Measurements from ENCODE around the gene PDZD8. TPM values are rescaled to one million over a fixed set of nuclear protein-coding genes. Genes with fewer than 3 reads are reported as not detected.

PDZD8 gene
- total and polyA plus RNA-seq, 3 experiments from 2014 or later, result 15.8 to 31.1 (median 29.8) TPM

GRCh38 chr10:117273980-117274379 lies 101.3 kb downstream of the PDZD8 start:
- ChIA-PET CTCF (no interaction called here), POLR2A (no interaction called here)
- no peaks in the 10 kb centered on the region for H3K36me3 ChIP-seq (ENCODE audit: insufficient read depth, low read length)
- Mint-ChIP-seq H3K4me1 (no peaks in the 10 kb centered on the region), H3K27ac (no peak overlapping the region), H3K9me3 (no peaks in the 10 kb centered on the region), H3K27me3 (no peaks in the 10 kb centered on the region), H3K4me3 (no peak overlapping the region), H3K36me3 (no peaks in the 10 kb centered on the region)
- no peak overlapping the region for H3K27ac ChIP-seq (ENCODE audit: low read depth, low read length)
- no peaks in the 10 kb centered on the region for H3K27me3 ChIP-seq (ENCODE audit: insufficient read depth, low read length, poor library complexity, severe bottlenecking)
- H3K4me3 ChIP-seq (ENCODE audit: low read length), result no peak overlapping the region
- H3K9me3 ChIP-seq (ENCODE audit: low read length), result no peaks in the 10 kb centered on the region
- H3K4me1 ChIP-seq (ENCODE audit: insufficient read depth, low read length), result no peaks in the 10 kb centered on the region
- no peak for DNase-seq

- Mint-ChIP-seq H3K4me1 (no peaks in the 10 kb centered on the region), H3K9me3 (no peaks in the 10 kb centered on the region), H3K27me3 (no peaks in the 10 kb centered on the region), H3K4me3 (no peak overlapping the region), H3K36me3 (no peaks in the 10 kb centered on the region), H3K27ac (no peak overlapping the region)
- Histone ChIP-seq H3K27ac (ENCODE audit: low read depth, low read length) (no peak overlapping the region), H3K27me3 (ENCODE audit: insufficient read depth, low read length, poor library complexity, severe bottlenecking) (no peaks in the 10 kb centered on the region), H3K9me3 (ENCODE audit: low read length) (no peaks in the 10 kb centered on the region), H3K4me3 (ENCODE audit: low read length) (no peak overlapping the region), H3K4me1 (ENCODE audit: insufficient read depth, low read length) (no peaks in the 10 kb centered on the region), H3K36me3 (ENCODE audit: insufficient read depth, low read length) (no peaks in the 10 kb centered on the region)
- ChIA-PET CTCF (no interaction called here), POLR2A (no interaction called here)
- DNase-seq, result no peak
Measured at GRCh38 chr10:117272195-117273076, 102.8 kb downstream of the PDZD8 start.

- POLR2A ChIA-PET, result no interaction called here
- H3K4me1 Mint-ChIP-seq, result no peaks in the 10 kb centered on the region
- H3K4me3 ChIP-seq (ENCODE audit: low read length), result no peak overlapping the region
- DNase-seq, result no peak
- H3K4me3 Mint-ChIP-seq, result no peak overlapping the region
- no peaks in the 10 kb centered on the region for H3K4me1 ChIP-seq (ENCODE audit: insufficient read depth, low read length)
- no peak overlapping the region for H3K27ac Mint-ChIP-seq
- H3K36me3 ChIP-seq (ENCODE audit: insufficient read depth, low read length), result no peaks in the 10 kb centered on the region
- no peaks in the 10 kb centered on the region for H3K27me3 ChIP-seq (ENCODE audit: insufficient read depth, low read length, poor library complexity, severe bottlenecking)
- no peaks in the 10 kb centered on the region for H3K36me3 Mint-ChIP-seq
- H3K27me3 Mint-ChIP-seq, result no peaks in the 10 kb centered on the region
- no peak overlapping the region for H3K27ac ChIP-seq (ENCODE audit: low read depth, low read length)
- no peaks in the 10 kb centered on the region for H3K9me3 ChIP-seq (ENCODE audit: low read length)
- H3K9me3 Mint-ChIP-seq, result no peaks in the 10 kb centered on the region
- CTCF ChIA-PET, result no interaction called here
Measured at GRCh38 chr10:117271427-117271826, 103.8 kb downstream of the PDZD8 start.

- Mint-ChIP-seq H3K27me3 (peaks cover 6 to 13% of the 10 kb centered on the region in 2 donors), H3K36me3 (no peaks in the 10 kb centered on the region), H3K4me3 (no peak overlapping the region), H3K27ac (peak overlapping the region in 1 of 8 donors; percentile 0), H3K9me3 (no peaks in the 10 kb centered on the region), H3K4me1 (no peaks in the 10 kb centered on the region)
- Histone ChIP-seq H3K27ac (ENCODE audit: low read depth, low read length) (no peak overlapping the region), H3K36me3 (ENCODE audit: insufficient read depth, low read length) (no peaks in the 10 kb centered on the region), H3K4me3 (ENCODE audit: low read length) (no peak overlapping the region), H3K9me3 (ENCODE audit: low read length) (no peaks in the 10 kb centered on the region), H3K27me3 (ENCODE audit: insufficient read depth, low read length, poor library complexity, severe bottlenecking) (no peaks in the 10 kb centered on the region), H3K4me1 (ENCODE audit: insufficient read depth, low read length) (no peaks in the 10 kb centered on the region)
- POLR2A ChIA-PET, result no interaction called here
- no peak for DNase-seq
- CTCF ChIA-PET, result no interaction called here
Measured at GRCh38 chr10:117268907-117269306, 106.3 kb downstream of the PDZD8 start.

- Histone ChIP-seq H3K27me3 (ENCODE audit: insufficient read depth, low read length, poor library complexity, severe bottlenecking) (no peaks in the 10 kb centered on the region), H3K36me3 (ENCODE audit: insufficient read depth, low read length) (no peaks in the 10 kb centered on the region), H3K4me1 (ENCODE audit: insufficient read depth, low read length) (no peaks in the 10 kb centered on the region), H3K27ac (ENCODE audit: low read depth, low read length) (no peak overlapping the region), H3K9me3 (ENCODE audit: low read length) (no peaks in the 10 kb centered on the region), H3K4me3 (ENCODE audit: low read length) (no peak overlapping the region)
- no peak overlapping the region for H3K4me3 Mint-ChIP-seq
- ChIA-PET POLR2A (no interaction called here), CTCF (no interaction called here)
- H3K27ac Mint-ChIP-seq, result no peak overlapping the region
- H3K4me1 Mint-ChIP-seq, result no peaks in the 10 kb centered on the region
- H3K9me3 Mint-ChIP-seq, result no peaks in the 10 kb centered on the region
- no peaks in the 10 kb centered on the region for H3K36me3 Mint-ChIP-seq
- peaks cover 8 to 17% of the 10 kb centered on the region in 2 donors for H3K27me3 Mint-ChIP-seq
- no peak for DNase-seq
Measured at GRCh38 chr10:117268258-117268657, 107.0 kb downstream of the PDZD8 start.

GRCh38 chr10:117266812-117267211 lies 108.4 kb downstream of the PDZD8 start:
- Histone ChIP-seq H3K9me3 (ENCODE audit: low read length) (no peaks in the 10 kb centered on the region), H3K4me1 (ENCODE audit: insufficient read depth, low read length) (no peaks in the 10 kb centered on the region), H3K4me3 (ENCODE audit: low read length) (no peak overlapping the region), H3K36me3 (ENCODE audit: insufficient read depth, low read length) (no peaks in the 10 kb centered on the region), H3K27me3 (ENCODE audit: insufficient read depth, low read length, poor library complexity, severe bottlenecking) (no peaks in the 10 kb centered on the region), H3K27ac (ENCODE audit: low read depth, low read length) (no peak overlapping the region)
- Mint-ChIP-seq H3K36me3 (no peaks in the 10 kb centered on the region), H3K9me3 (no peaks in the 10 kb centered on the region), H3K27ac (no peak overlapping the region), H3K4me3 (no peak overlapping the region), H3K4me1 (no peaks in the 10 kb centered on the region), H3K27me3 (peaks cover 14 to 27% of the 10 kb centered on the region in 2 donors)
- ChIA-PET POLR2A (no interaction called here), CTCF (interaction anchor here (1.4 kb wide), 1 partner anchor 43 kb away, joined by 3 read pairs; no protein-coding TSS in a partner anchor)
- no peak for DNase-seq

- Histone ChIP-seq H3K4me3 (ENCODE audit: low read length) (no peak overlapping the region), H3K9me3 (ENCODE audit: low read length) (no peaks in the 10 kb centered on the region), H3K4me1 (ENCODE audit: insufficient read depth, low read length) (no peaks in the 10 kb centered on the region), H3K36me3 (ENCODE audit: insufficient read depth, low read length) (no peaks in the 10 kb centered on the region), H3K27ac (ENCODE audit: low read depth, low read length) (no peak overlapping the region), H3K27me3 (ENCODE audit: insufficient read depth, low read length, poor library complexity, severe bottlenecking) (peaks cover 2% of the 10 kb centered on the region)
- Mint-ChIP-seq H3K9me3 (no peaks in the 10 kb centered on the region), H3K4me1 (no peaks in the 10 kb centered on the region), H3K27ac (peak overlapping the region in 1 of 8 donors; percentile 48), H3K27me3 (peaks cover 15 to 31% of the 10 kb centered on the region in 2 donors), H3K36me3 (no peaks in the 10 kb centered on the region), H3K4me3 (no peak overlapping the region)
- no peak for DNase-seq
- ChIA-PET POLR2A (no interaction called here), CTCF (interaction anchor here (0.9 to 1.4 kb wide), 2 partner anchors 21 to 42 kb away, joined by 3 read pairs; no protein-coding TSS in a partner anchor)
Measured at GRCh38 chr10:117266400-117266799, 108.8 kb downstream of the PDZD8 start.

GRCh38 chr10:117264782-117265181 lies 110.5 kb downstream of the PDZD8 start:
- H3K36me3 Mint-ChIP-seq, result no peaks in the 10 kb centered on the region
- ChIA-PET CTCF (no interaction called here), POLR2A (no interaction called here)
- peak overlapping the region in 1 of 8 donors; percentile 7 for H3K27ac Mint-ChIP-seq
- H3K36me3 ChIP-seq (ENCODE audit: insufficient read depth, low read length), result no peaks in the 10 kb centered on the region
- H3K4me3 ChIP-seq (ENCODE audit: low read length), result no peak overlapping the region
- no peak for DNase-seq
- peaks cover 0 to 7% (median 4%) of the 10 kb centered on the region in 3 donors for H3K4me1 Mint-ChIP-seq
- no peak overlapping the region for H3K4me3 Mint-ChIP-seq
- H3K9me3 ChIP-seq (ENCODE audit: low read length), result no peaks in the 10 kb centered on the region
- no peaks in the 10 kb centered on the region for H3K4me1 ChIP-seq (ENCODE audit: insufficient read depth, low read length)
- no peak overlapping the region for H3K27ac ChIP-seq (ENCODE audit: low read depth, low read length)
- no peaks in the 10 kb centered on the region for H3K9me3 Mint-ChIP-seq
- peaks cover 19 to 47% of the 10 kb centered on the region in 2 donors for H3K27me3 Mint-ChIP-seq
- H3K27me3 ChIP-seq (ENCODE audit: insufficient read depth, low read length, poor library complexity, severe bottlenecking), result peaks cover 4% of the 10 kb centered on the region
